Epithelial cell of esophagus (primary cell): Measurements from ENCODE around the gene MYO1H.

Experiments
- DNase-seq: peaks from one replicate; pipeline ENCODE4 v3.0.0; 2010; ENCODE audit warnings: low read depth
- H3K4me3 ChIP-seq: 2 replicates; pipeline ENCODE4 v1.5.1; 2011; ENCODE audit warnings: mild to moderate bottlenecking, low read length, control low read depth
- CTCF ChIP-seq: IDR thresholded peaks from 2 replicates; pipeline ENCODE4 v1.5.1; 2011; ENCODE audit warnings: low read depth, mild to moderate bottlenecking, low read length, control low read depth, inconsistent platforms; ENCODE audit not compliant: insufficient read depth; ENCODE audit errors: missing control alignments

MYO1H gene

DNA sequence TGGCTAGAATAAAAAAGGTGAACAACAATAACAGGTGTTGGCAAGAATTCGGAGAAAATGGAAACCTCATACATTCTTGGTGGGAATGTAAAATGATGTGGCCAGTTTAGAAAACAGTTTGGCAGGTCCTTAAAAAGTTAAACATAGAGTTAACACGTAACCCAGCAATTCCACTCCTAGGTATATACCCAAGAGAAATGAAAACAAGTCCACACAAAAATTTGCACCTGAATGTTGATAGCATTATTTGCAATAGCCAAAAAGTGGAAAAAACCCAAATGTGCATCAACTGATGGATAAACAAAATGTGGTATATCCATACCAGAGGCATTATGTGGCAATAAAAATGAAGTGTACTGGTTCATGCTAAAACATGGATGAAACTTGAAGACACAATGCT is 2.3 kb upstream of the MYO1H start:
- H3K4me3 ChIP-seq: no peak overlapping the region
- no peak for TF ChIP-seq CTCF
- DNase-seq: no peak

DNA sequence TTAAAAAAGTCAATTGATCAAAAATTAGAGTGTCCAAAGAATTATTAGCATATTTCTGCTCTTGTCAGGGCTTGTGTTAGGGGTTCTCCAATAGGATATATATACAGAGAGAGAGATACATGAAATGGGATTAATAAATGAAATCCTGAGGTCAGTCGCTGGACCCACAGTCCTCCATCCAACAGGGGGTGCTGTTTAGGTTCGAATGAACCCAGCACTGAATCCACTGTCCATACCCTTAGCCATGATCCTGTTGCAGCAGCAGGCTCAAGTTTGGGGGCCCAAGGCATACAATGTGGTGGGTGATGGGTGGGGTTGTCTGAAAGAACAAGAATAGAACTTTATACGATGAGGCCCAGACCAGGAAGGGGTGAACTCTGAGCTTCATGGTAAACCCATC is 780 bp upstream of the MYO1H start:
- no peak for DNase-seq
- peak; percentile 5 for TF ChIP-seq CTCF
- no peak overlapping the region for H3K4me3 ChIP-seq

GRCh38 chr12:109352184-109352583 is 4.5 kb downstream of the MYO1H start:
- no peak overlapping the region for H3K4me3 ChIP-seq
- no peak for TF ChIP-seq CTCF
- no peak for DNase-seq

DNA sequence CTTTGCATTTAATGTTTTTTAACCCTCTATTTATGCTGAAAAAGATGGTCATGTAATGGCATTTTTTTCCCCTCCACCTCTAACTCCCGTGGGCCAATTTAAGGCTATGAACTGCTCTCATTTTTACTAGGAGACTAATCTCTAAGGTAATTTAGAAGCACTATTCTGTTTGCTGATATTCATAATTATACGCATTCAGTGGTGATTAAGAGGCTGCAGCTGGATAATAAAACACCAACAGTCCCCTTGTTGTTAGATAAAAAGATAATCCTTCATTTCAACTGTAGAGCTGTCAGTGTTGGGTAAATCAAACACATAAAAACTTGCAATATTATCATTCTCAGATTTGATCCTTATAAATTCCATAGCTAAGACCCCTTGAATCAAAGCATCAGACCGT is 8.9 kb downstream of the MYO1H start:
- DNase-seq: no peak
- no peak for TF ChIP-seq CTCF
- H3K4me3 ChIP-seq: no peak overlapping the region

DNA sequence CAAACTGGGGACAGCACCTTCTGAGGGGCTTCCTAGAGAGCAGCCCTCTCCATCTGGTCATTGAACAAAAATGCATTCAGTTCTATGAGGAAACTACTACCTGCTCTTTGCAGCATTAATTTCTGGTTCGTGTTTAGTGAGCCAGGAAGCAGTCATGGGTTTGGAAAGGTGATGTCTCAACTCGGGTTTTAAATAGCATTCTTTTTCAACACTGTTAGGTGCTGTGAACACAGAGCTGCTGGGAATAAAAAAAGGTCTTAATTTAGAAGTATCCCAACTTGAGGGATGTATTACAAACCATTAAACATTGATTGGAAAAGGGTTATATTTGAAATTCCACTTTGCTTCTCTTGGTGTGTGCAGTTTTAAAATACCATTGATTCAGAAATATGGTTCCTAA is 9.3 kb downstream of the MYO1H start:
- no peak for TF ChIP-seq CTCF
- no peak overlapping the region for H3K4me3 ChIP-seq
- no peak for DNase-seq

DNA sequence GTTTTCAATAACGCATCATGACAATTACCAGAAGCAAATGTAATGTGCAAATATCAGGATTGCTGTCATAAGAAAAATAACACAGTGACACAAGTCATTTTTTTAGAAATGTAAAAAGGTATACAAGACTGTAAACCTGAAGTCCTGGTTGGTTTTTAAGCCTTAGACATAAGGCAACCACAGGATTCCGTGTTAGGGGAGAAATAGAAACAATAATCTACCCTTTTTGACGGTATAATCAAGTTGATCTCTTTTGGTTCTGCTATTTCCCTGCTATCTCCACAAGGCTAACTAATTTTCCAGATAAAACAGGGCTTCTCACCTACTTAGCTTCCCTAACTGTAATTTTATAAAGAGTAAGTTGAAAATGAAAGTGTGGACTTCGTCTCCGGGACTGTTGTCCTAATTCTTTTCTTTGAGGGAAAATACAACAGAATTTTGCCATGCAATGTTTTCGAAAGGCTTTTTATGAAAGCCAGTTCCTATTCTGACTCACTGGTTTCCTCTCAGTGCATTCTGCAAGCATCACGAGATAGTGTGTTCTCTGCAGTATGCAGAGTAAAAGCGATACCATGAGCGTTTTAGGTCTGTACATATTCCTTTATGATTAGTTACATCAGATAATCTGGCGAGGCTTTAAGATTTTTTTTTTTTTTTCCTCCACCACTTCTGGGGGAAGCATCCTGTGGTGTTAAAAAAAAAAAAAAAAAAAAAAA is 10.6 kb downstream of the MYO1H start:
- TF ChIP-seq CTCF: no peak
- no peak overlapping the region for H3K4me3 ChIP-seq
- DNase-seq: no peak

DNA sequence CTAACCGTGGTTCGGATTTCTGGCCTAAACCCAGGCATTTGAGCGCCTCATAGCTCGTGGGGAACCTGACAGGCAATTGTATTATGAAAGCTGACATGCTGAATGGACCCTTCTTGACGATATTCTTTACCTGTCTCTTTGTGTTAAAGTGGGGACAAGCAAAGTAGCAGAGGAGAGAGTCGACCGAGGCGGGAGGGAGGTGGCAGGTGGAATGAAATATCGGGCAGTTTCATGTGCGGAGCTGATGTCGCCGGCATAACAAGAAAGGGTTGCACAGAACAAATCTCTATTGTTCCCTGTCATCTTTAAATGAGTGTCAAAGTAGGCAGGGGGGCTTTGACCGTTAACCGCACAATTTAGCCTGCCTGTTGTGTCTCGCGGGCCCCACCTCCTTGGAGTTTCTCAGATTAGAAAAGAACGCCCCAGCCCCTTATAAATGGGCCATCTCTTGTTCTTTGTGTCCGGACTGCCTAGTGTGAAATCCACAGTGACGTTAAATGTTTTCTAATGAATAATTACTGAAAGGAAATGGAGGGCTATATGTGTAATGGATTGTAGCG is 11.5 kb downstream of the MYO1H start:
- no peak for DNase-seq
- TF ChIP-seq CTCF: no peak
- H3K4me3 ChIP-seq: no peak overlapping the region
